Left colon (tissue), 2 donors: Measurements from ENCODE around the gene MGLL. TPM values are rescaled to one million over a fixed set of nuclear protein-coding genes. Genes with fewer than 3 reads are reported as not detected.
"Not testable (repeated sequence)": the region's sequence is repeated elsewhere in the genome, so short reads cannot be mapped to it uniquely, and the experiment has no call there.

Source experiments
- ATAC-seq: fragments of 200-7000 bp; cut with Tn5 transposase; one replicate; pipeline ENCODE4 v1.9.1; 2020; ENCODE audit warnings: mild to moderate bottlenecking, moderate library complexity
- DNase-seq, 2 donors: peaks; one replicate each; pipeline ENCODE4 v3.0.0-alpha.2; 2020
- intact Hi-C, 2 donors: fragments of 100-400 bp; cut with DNase I in 1 of 2; cut with micrococcal nuclease in 1 of 2; formaldehyde crosslinking; loops; one replicate each; pipeline versions ENCODE4 v1.11.2 to v1.14.0; 2022; cut with DNase I, micrococcal nuclease
- total RNA-seq, 2 donors: library from RNA; stranded (reverse); fragmentation: NEBNext Ultra II Directional; extraction: Animal tissue kit (Norgen Biotek cat#: 25700); gene quantifications; one replicate each; pipeline ENCODE4 v1.2.1, GENCODE V29; 2021
- donor health status: DM: no; HTN: no; CAD: no.
- donor health status: DM: yes; HTN: yes; CAD: no.

The MGLL gene
- total RNA-seq, 2 donors from 2014 or later: 271 to 338 TPM

- intact Hi-C loops: loop anchor here in 1 of 2 donors (10.0 kb wide), 1 partner anchor 155 kb away; the partner anchor contains the start of gene MGLL
- DNase-seq (no peak), ATAC-seq (no peak)
Measured at GRCh38 chr3:127670229-127670559, 152.1 kb downstream of the MGLL start.

- no peak for ATAC-seq
- no peak for DNase-seq
- intact Hi-C loops: loop anchor here in 1 of 2 donors (10.0 kb wide), 1 partner anchor 155 kb away; the partner anchor contains the start of gene MGLL
Measured at GRCh38 chr3:127669541-127670228, 152.6 kb downstream of the MGLL start.

GRCh38 chr3:127668906-127669305 is 153.4 kb downstream of the MGLL start:
- no peak for DNase-seq
- intact Hi-C loops: no loop called here

GRCh38 chr3:127667119-127667681 is 155.1 kb downstream of the MGLL start:
- DNase-seq: no peak
- no peak for ATAC-seq
- intact Hi-C loops: no loop called here

More at GRCh38 chr3:127668906-127669305, 153.4 kb downstream of the MGLL start:
- ATAC-seq: no peak

GRCh38 chr3:127666676-127667075 is 155.6 kb downstream of the MGLL start:
- intact Hi-C loops: no loop called here

GRCh38 chr3:127665586-127665985 is 156.7 kb downstream of the MGLL start:
- DNase-seq (no peak), ATAC-seq (no peak)
- intact Hi-C loops: no loop called here

More at GRCh38 chr3:127666676-127667075, 155.6 kb downstream of the MGLL start:
- DNase-seq: no peak
- ATAC-seq: no peak

GRCh38 chr3:127665165-127665564 is 157.2 kb downstream of the MGLL start:
- ATAC-seq (no peak), DNase-seq (no peak)
- intact Hi-C loops: no loop called here

- no peak for ATAC-seq
- intact Hi-C loops: no loop called here
- DNase-seq: no peak
Measured at GRCh38 chr3:127663151-127663550, 159.2 kb downstream of the MGLL start.

GRCh38 chr3:127662001-127662469 is 160.3 kb downstream of the MGLL start:
- intact Hi-C loops: no loop called here
- ATAC-seq (no peak), DNase-seq (no peak)

- DNase-seq: no peak
- intact Hi-C loops: no loop called here
- no peak for ATAC-seq
Measured at GRCh38 chr3:127661600-127661999, 160.7 kb downstream of the MGLL start.

- intact Hi-C loops: no loop called here
- ATAC-seq: no peak
Measured at GRCh38 chr3:127660621-127661251, 161.6 kb downstream of the MGLL start.

GRCh38 chr3:127658234-127658633 is 164.1 kb downstream of the MGLL start:
- ATAC-seq (no peak), DNase-seq (no peak)
- intact Hi-C loops: no loop called here

More at GRCh38 chr3:127660621-127661251, 161.6 kb downstream of the MGLL start:
- no peak for DNase-seq

- intact Hi-C loops: no loop called here
- no peak for ATAC-seq
- no peak for DNase-seq
Measured at GRCh38 chr3:127656906-127657305, 165.4 kb downstream of the MGLL start.

- intact Hi-C loops: no loop called here
- ATAC-seq (no peak), DNase-seq (no peak)
Measured at GRCh38 chr3:127655641-127656040, 166.7 kb downstream of the MGLL start.

- DNase-seq, ATAC-seq: not testable (repeated sequence)
- intact Hi-C loops: loop anchor here in 1 of 2 donors (5.0 kb wide), 2 partner anchors 177 to 317 kb away; no protein-coding TSS in a partner anchor
Measured at GRCh38 chr3:127654993-127655392, 167.3 kb downstream of the MGLL start.

- intact Hi-C loops: loop anchor here in 1 of 2 donors (5.0 kb wide), 2 partner anchors 178 to 318 kb away; no protein-coding TSS in a partner anchor
- no peak for ATAC-seq
- DNase-seq: no peak
Measured at GRCh38 chr3:127654374-127654773, 167.9 kb downstream of the MGLL start.

- DNase-seq: peak in 1 of 2 donors; percentile 48
- ATAC-seq: peak; percentile 77
- intact Hi-C loops: loop anchor here in 1 of 2 donors (5.0 kb wide), 2 partner anchors 180 to 320 kb away; no protein-coding TSS in a partner anchor
Measured at GRCh38 chr3:127652246-127652995, 169.9 kb downstream of the MGLL start.

GRCh38 chr3:127651516-127652172 is 170.7 kb downstream of the MGLL start:
- ATAC-seq: peak; percentile 4

More at GRCh38 chr3:127651516-127652172, 170.7 kb downstream of the MGLL start:
- no peak for DNase-seq
- intact Hi-C loops: loop anchor here in 1 of 2 donors (5.0 kb wide), 2 partner anchors 181 to 321 kb away; no protein-coding TSS in a partner anchor
